Spleen (tissue), 3 donors: ENCODE measurements around the gene GOLGA2.

Source experiments
- POLR2A ChIP-seq, 3 donors: fragments of 450-650 bp; IDR thresholded peaks; one replicate each; pipeline ENCODE4 v1.5.1; 2017; ENCODE audit warnings: antibody characterized with exemption in 3 of 3, mild to moderate bottlenecking in 1 of 3
- POLR2AphosphoS5 ChIP-seq, 3 donors: sonication (generic); formaldehyde crosslinking; IDR thresholded peaks; one replicate each; pipeline ENCODE4 v1.5.1; 2017; ENCODE audit warnings: antibody characterized with exemption in 3 of 3

- no peak for TF ChIP-seq POLR2A (IDR thresholded peaks at IDR 0.05)
- TF ChIP-seq POLR2AphosphoS5 (IDR thresholded peaks at IDR 0.05) = no peak
These were observed 48.6 kb upstream of the GOLGA2 start for GRCh38 chr9:128324401-128324800.
